ENCODE measurements around the gene IL31RA. TPM values are rescaled to one million over a fixed set of nuclear protein-coding genes. Genes with fewer than 3 reads are reported as not detected.

The IL31RA gene
- total RNA-seq, 1 donor from 2014 or later, result 5.7 TPM

DNA sequence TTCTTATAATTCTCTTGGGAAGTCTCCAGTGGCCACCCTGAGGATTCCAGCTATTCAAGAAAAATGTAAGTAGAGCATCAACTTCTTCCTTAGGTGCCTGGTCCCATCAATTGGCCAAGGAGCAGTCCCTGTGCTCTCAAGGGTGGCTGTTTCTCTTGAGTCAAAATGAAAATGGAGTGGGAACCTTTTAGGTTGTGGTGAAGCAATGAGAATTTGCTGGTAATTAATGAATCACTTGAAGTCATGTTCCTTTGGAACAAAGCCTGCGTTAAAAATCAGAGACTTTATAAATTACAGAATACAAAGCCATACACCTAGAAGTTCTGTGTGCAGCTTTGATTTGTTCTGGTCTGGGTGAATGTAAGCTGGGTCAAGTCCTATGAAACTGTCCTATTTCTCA, 48.9 kb downstream of the IL31RA start:
- no peak overlapping the region for H3K9ac ChIP-seq (ENCODE audit: low read length)
- H3K9me3 ChIP-seq (ENCODE audit: insufficient read depth, low read depth, low read length), result no peaks in the 10 kb centered on the region
- Mint-ChIP-seq H3K27me3 (ENCODE audit: low read depth, unreplicated experiment) (no peaks in the 10 kb centered on the region), H3K27ac (ENCODE audit: unreplicated experiment) (no peak overlapping the region), H3K4me3 (ENCODE audit: unreplicated experiment) (no peak overlapping the region), H3K4me1 (ENCODE audit: low read depth, unreplicated experiment) (peaks cover 16% of the 10 kb centered on the region), H3K36me3 (ENCODE audit: low read depth, unreplicated experiment) (no peaks in the 10 kb centered on the region), H3K9me3 (ENCODE audit: unreplicated experiment) (no peaks in the 10 kb centered on the region)
- TF ChIP-seq EZH2 (IDR thresholded peaks at IDR 0.05; ENCODE audit: insufficient read depth, low read length), result no peak
- TF ChIP-seq, protein P1, sequence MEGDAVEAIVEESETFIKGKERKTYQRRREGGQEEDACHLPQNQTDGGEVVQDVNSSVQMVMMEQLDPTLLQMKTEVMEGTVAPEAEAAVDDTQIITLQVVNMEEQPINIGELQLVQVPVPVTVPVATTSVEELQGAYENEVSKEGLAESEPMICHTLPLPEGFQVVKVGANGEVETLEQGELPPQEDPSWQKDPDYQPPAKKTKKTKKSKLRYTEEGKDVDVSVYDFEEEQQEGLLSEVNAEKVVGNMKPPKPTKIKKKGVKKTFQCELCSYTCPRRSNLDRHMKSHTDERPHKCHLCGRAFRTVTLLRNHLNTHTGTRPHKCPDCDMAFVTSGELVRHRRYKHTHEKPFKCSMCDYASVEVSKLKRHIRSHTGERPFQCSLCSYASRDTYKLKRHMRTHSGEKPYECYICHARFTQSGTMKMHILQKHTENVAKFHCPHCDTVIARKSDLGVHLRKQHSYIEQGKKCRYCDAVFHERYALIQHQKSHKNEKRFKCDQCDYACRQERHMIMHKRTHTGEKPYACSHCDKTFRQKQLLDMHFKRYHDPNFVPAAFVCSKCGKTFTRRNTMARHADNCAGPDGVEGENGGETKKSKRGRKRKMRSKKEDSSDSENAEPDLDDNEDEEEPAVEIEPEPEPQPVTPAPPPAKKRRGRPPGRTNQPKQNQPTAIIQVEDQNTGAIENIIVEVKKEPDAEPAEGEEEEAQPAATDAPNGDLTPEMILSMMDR (IDR thresholded peaks at IDR 0.05; ENCODE audit: insufficient read depth, low read depth, low read length), result no peak
- no peaks in the 10 kb centered on the region for H4K20me1 ChIP-seq (ENCODE audit: insufficient read depth, low read length)
- H3K4me2 ChIP-seq (ENCODE audit: low read length), result no peak overlapping the region
- H3K79me2 ChIP-seq (ENCODE audit: insufficient read depth, low read length), result no peaks in the 10 kb centered on the region
- H2AFZ ChIP-seq (ENCODE audit: low read depth, low read length), result no peak overlapping the region
- no peak overlapping the region for H3K4me3 ChIP-seq (ENCODE audit: insufficient read depth, low read depth, low read length)
- no peaks in the 10 kb centered on the region for H3K36me3 ChIP-seq (ENCODE audit: insufficient read depth, low read length)
- H3K4me1 ChIP-seq (ENCODE audit: insufficient read depth, low read length), result peaks cover 35% of the 10 kb centered on the region
- H3K27ac ChIP-seq (ENCODE audit: low read depth, low read length), result no peak overlapping the region
- FAIRE-seq (no peak), DNase-seq (ENCODE audit: low read depth) (no peak)
- H3K27me3 ChIP-seq (ENCODE audit: insufficient read depth, low read length), result no peaks in the 10 kb centered on the region

DNA sequence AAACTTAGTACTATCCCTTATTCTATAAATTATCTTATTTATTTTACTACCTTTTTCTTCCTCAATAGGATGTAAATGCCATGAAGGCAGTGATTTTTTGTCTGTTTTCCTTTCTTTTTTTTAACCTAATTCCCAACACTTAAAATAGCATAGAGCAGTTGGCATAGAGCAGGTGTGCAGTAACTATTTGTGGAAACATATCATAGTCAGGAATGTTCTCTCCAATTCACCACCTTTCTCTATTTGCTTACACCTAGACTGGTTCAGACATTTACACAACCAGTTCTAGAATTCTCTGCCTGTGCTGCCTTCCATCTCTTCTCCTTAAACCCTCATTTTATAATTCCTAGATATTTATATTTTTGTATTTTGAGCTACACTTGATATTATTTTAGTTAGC, 49.6 kb downstream of the IL31RA start:
- DNase-seq (ENCODE audit: low read depth), result no peak
- FAIRE-seq, result no peak
- Histone ChIP-seq H2AFZ (ENCODE audit: low read depth, low read length) (no peak overlapping the region), H3K27ac (ENCODE audit: low read depth, low read length) (no peak overlapping the region), H3K36me3 (ENCODE audit: insufficient read depth, low read length) (no peaks in the 10 kb centered on the region), H3K9ac (ENCODE audit: low read length) (no peak overlapping the region), H3K4me3 (ENCODE audit: insufficient read depth, low read depth, low read length) (no peak overlapping the region), H3K27me3 (ENCODE audit: insufficient read depth, low read length) (no peaks in the 10 kb centered on the region), H3K4me2 (ENCODE audit: low read length) (no peak overlapping the region), H3K79me2 (ENCODE audit: insufficient read depth, low read length) (no peaks in the 10 kb centered on the region), H3K4me1 (ENCODE audit: insufficient read depth, low read length) (peaks cover 35% of the 10 kb centered on the region), H3K9me3 (ENCODE audit: insufficient read depth, low read depth, low read length) (no peaks in the 10 kb centered on the region), H4K20me1 (ENCODE audit: insufficient read depth, low read length) (no peaks in the 10 kb centered on the region)
- Mint-ChIP-seq H3K36me3 (ENCODE audit: low read depth, unreplicated experiment) (no peaks in the 10 kb centered on the region), H3K27ac (ENCODE audit: unreplicated experiment) (no peak overlapping the region), H3K4me3 (ENCODE audit: unreplicated experiment) (no peak overlapping the region), H3K4me1 (ENCODE audit: low read depth, unreplicated experiment) (peaks cover 16% of the 10 kb centered on the region), H3K9me3 (ENCODE audit: unreplicated experiment) (no peaks in the 10 kb centered on the region), H3K27me3 (ENCODE audit: low read depth, unreplicated experiment) (no peaks in the 10 kb centered on the region)
- TF ChIP-seq EZH2 (IDR thresholded peaks at IDR 0.05; ENCODE audit: insufficient read depth, low read length), result no peak
- TF ChIP-seq, protein P1 (IDR thresholded peaks at IDR 0.05; ENCODE audit: insufficient read depth, low read depth, low read length), result no peak

DNA sequence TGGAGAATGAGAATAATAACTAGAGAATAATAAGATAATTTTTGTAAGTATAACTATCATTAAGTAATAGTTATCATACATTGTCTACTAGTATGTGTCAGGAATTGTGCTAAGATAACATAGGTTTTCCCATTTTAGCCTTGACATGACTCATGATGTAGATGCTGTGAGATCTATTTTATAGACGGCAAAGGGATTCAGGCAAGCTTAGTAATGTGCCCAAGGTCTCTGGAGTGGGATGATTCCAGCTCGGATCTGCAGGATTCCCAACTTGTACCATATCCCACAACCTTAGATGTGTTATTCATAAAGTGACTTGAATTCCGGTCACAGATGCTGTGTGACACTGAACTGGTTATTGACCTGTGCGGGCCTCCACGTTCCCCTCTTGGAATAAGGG, 51.5 kb downstream of the IL31RA start:
- H3K9me3 Mint-ChIP-seq (ENCODE audit: unreplicated experiment), result no peaks in the 10 kb centered on the region
- Histone ChIP-seq H3K79me2 (ENCODE audit: insufficient read depth, low read length) (no peaks in the 10 kb centered on the region), H3K4me3 (ENCODE audit: insufficient read depth, low read depth, low read length) (no peak overlapping the region), H3K9ac (ENCODE audit: low read length) (no peak overlapping the region), H3K27ac (ENCODE audit: low read depth, low read length) (no peak overlapping the region), H3K4me2 (ENCODE audit: low read length) (peak overlapping the region; percentile 43), H4K20me1 (ENCODE audit: insufficient read depth, low read length) (no peaks in the 10 kb centered on the region), H3K4me1 (ENCODE audit: insufficient read depth, low read length) (peaks cover 27% of the 10 kb centered on the region), H3K36me3 (ENCODE audit: insufficient read depth, low read length) (no peaks in the 10 kb centered on the region), H2AFZ (ENCODE audit: low read depth, low read length) (no peak overlapping the region), H3K9me3 (ENCODE audit: insufficient read depth, low read depth, low read length) (no peaks in the 10 kb centered on the region), H3K27me3 (ENCODE audit: insufficient read depth, low read length) (no peaks in the 10 kb centered on the region)
- FAIRE-seq, result no peak
- no peaks in the 10 kb centered on the region for H3K36me3 Mint-ChIP-seq (ENCODE audit: low read depth, unreplicated experiment)
- TF ChIP-seq, protein P1 (IDR thresholded peaks at IDR 0.05; ENCODE audit: insufficient read depth, low read depth, low read length), result no peak
- no peak for TF ChIP-seq EZH2 (IDR thresholded peaks at IDR 0.05; ENCODE audit: insufficient read depth, low read length)
- no peak overlapping the region for H3K4me3 Mint-ChIP-seq (ENCODE audit: unreplicated experiment)
- H3K27me3 Mint-ChIP-seq (ENCODE audit: low read depth, unreplicated experiment), result no peaks in the 10 kb centered on the region
- no peak for DNase-seq (ENCODE audit: low read depth)
- no peak overlapping the region for H3K27ac Mint-ChIP-seq (ENCODE audit: unreplicated experiment)
- peaks cover 12% of the 10 kb centered on the region for H3K4me1 Mint-ChIP-seq (ENCODE audit: low read depth, unreplicated experiment)
